Gastrocnemius medialis (tissue), 4 donors: ENCODE measurements around the gene CTXND2. TPM values are rescaled to one million over a fixed set of nuclear protein-coding genes. Genes with fewer than 3 reads are reported as not detected.
"Not testable (repeated sequence)": the region's sequence is repeated elsewhere in the genome, so short reads cannot be mapped to it uniquely, and the experiment has no call there.

Experiments
- ATAC-seq, 2 donors: fragments of 150-250 bp; one replicate each; pipeline ENCODE4 v1.9.1; 2016
- DNase-seq, 2 donors: peaks; one replicate each; pipeline ENCODE4 v3.0.0-alpha.2; 2019
- H3K27ac ChIP-seq, 4 donors: fragments of 200-600 bp; sonication (generic); 1 replicate in 1 of 4; 2 replicates in 3 of 4; pipeline ENCODE4 v1.5.1; 2016 to 2018; ENCODE audit warnings: mild to moderate bottlenecking in 2 of 4, moderate library complexity in 1 of 4
- H3K27me3 ChIP-seq, 3 donors: fragments of 200-600 bp; sonication (generic) in 2 of 3; 1 replicate in 1 of 3; 2 replicates in 2 of 3; pipeline versions ENCODE4 v1.5.1 to v1.6.0; 2016 to 2019; ENCODE audit warnings: mild to moderate bottlenecking in 1 of 3, moderate library complexity in 1 of 3
- H3K36me3 ChIP-seq, 2 donors: fragments of 200-600 bp; sonication (generic) in 1 of 2; one replicate each; pipeline ENCODE4 v1.5.1; 2017 to 2018
- H3K4me1 ChIP-seq, 2 donors: fragments of 200-600 bp; sonication (generic) in 1 of 2; one replicate each; pipeline ENCODE4 v1.5.1; 2016 to 2017; ENCODE audit warnings: mild to moderate bottlenecking in 2 of 2
- H3K4me3 ChIP-seq, 4 donors: fragments of 200-600 bp; sonication (generic) in 3 of 4; 1 replicate in 1 of 4; 2 replicates in 3 of 4; pipeline ENCODE4 v1.5.1; 2016 to 2019; ENCODE audit warnings: mild to moderate bottlenecking in 2 of 4
- H3K9me3 ChIP-seq, 3 donors: fragments of 200-600 bp; sonication (generic) in 2 of 3; 1 replicate in 1 of 3; 2 replicates in 2 of 3; pipeline ENCODE4 v1.5.1; 2016 to 2019
- POLR2A ChIP-seq, 2 donors: fragments of 450-650 bp; IDR thresholded peaks; one replicate each; pipeline ENCODE4 v1.6.1; 2017; ENCODE audit warnings: antibody characterized with exemption in 2 of 2, mild to moderate bottlenecking in 2 of 2, moderate library complexity in 2 of 2
- in situ Hi-C, 4 donors: fragments of 200-750 bp; cut with MboI; loops; one replicate each; pipeline versions ENCODE4 v1.15.0 to v1.8.0; 2017; ENCODE audit warnings: low sequenced_read_pairs in 4 of 4
- intact Hi-C: fragments of 100-400 bp; cut with DNase I; formaldehyde crosslinking; loops from one replicate; pipeline ENCODE4 v1.15.1; 2023; ENCODE audit warnings: low total_unique reads
- total RNA-seq, 4 donors: library from RNA; depleted of rRNA; stranded (reverse); fragments of >200 nt; gene quantifications; one replicate each; pipeline versions ENCODE4 v1.1.0 to v1.2.3, GENCODE V29; 2016
- TF ChIP-seq, protein P1 (sequence below), 5 experiments: fragments of 450-650 bp in 3 of 5; fragments of 200-600 bp in 2 of 5; sonication (generic) in 2 of 5; IDR thresholded peaks in 4 of 5; conservative IDR thresholded peaks in 1 of 5; 1 replicate in 4 of 5; 2 replicates in 1 of 5; pipeline ENCODE4 v1.5.1; 2016 to 2019; ENCODE audit warnings: antibody characterized with exemption in 5 of 5, mild to moderate bottlenecking in 3 of 5, moderate library complexity in 3 of 5

The CTXND2 gene
- total RNA-seq, 4 donors from 2014 or later, result not detected

GRCh38 chr1:150875197-150876118 is 11.5 kb upstream of the CTXND2 start:
- peak in 1 of 2 donors; percentile 21 for ATAC-seq
- Histone ChIP-seq H3K27ac (peak overlapping the region; percentile 99 to 100 (median 100)), H3K9me3 (no peaks in the 10 kb centered on the region), H3K4me3 (peak overlapping the region; percentile 95 to 100 (median 99)), H3K27me3 (no peaks in the 10 kb centered on the region), H3K4me1 (peaks cover 15 to 19% of the 10 kb centered on the region in 2 donors), H3K36me3 (no peaks in the 10 kb centered on the region)
- TF ChIP-seq, protein P1, sequence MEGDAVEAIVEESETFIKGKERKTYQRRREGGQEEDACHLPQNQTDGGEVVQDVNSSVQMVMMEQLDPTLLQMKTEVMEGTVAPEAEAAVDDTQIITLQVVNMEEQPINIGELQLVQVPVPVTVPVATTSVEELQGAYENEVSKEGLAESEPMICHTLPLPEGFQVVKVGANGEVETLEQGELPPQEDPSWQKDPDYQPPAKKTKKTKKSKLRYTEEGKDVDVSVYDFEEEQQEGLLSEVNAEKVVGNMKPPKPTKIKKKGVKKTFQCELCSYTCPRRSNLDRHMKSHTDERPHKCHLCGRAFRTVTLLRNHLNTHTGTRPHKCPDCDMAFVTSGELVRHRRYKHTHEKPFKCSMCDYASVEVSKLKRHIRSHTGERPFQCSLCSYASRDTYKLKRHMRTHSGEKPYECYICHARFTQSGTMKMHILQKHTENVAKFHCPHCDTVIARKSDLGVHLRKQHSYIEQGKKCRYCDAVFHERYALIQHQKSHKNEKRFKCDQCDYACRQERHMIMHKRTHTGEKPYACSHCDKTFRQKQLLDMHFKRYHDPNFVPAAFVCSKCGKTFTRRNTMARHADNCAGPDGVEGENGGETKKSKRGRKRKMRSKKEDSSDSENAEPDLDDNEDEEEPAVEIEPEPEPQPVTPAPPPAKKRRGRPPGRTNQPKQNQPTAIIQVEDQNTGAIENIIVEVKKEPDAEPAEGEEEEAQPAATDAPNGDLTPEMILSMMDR (IDR thresholded peaks at IDR 0.05 in 4 of 5, conservative IDR thresholded peaks at IDR 0.05 in 1 of 5), result no peak
- no peak for TF ChIP-seq POLR2A (IDR thresholded peaks at IDR 0.05)
- intact Hi-C loops, result loop anchor here (1.0 to 10.0 kb wide), 5 partner anchors 51 to 311 kb away; partner anchors contain the start of genes ENSA and SETDB1
- peak in 1 of 2 donors; percentile 19 for DNase-seq
- in situ Hi-C loops, result loop anchor here in 1 of 4 donors (10.0 kb wide), 1 partner anchor 49 kb away; the partner anchor contains the start of gene SETDB1

DNA sequence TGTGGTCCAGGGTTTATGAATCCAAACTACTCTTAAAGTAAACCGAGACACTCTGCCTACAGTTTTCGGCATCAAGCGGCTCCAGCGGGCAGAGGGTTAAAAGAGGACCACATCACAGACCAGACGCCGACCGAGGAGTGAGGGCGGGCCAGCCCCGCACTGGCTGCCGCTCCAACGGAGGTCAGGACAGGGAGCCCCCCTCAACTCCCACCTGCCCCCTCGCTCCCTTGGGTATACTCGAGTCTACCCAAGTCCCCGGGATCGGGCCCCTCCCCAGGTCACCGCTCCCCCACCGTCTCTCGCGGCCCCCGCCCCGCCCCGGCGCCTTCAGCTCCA is 10.8 kb upstream of the CTXND2 start:
- Histone ChIP-seq H3K4me1 (peaks cover 15 to 19% of the 10 kb centered on the region in 2 donors), H3K27me3 (no peaks in the 10 kb centered on the region), H3K27ac (peak overlapping the region; percentile 99 to 100 (median 100)), H3K36me3 (no peaks in the 10 kb centered on the region), H3K4me3 (peak overlapping the region; percentile 95 to 100 (median 99)), H3K9me3 (no peaks in the 10 kb centered on the region)
- in situ Hi-C loops (loop anchor here in 1 of 4 donors (10.0 kb wide), 1 partner anchor 49 kb away; the partner anchor contains the start of gene SETDB1), intact Hi-C loops (loop anchor here (1.0 to 10.0 kb wide), 5 partner anchors 50 to 311 kb away; partner anchors contain the start of genes ENSA and SETDB1)
- ATAC-seq (peak; percentile 35 to 53), DNase-seq (peak in 1 of 2 donors; percentile 59)
- no peak for TF ChIP-seq POLR2A (IDR thresholded peaks at IDR 0.05)
- TF ChIP-seq, protein P1 (IDR thresholded peaks at IDR 0.05 in 4 of 5, conservative IDR thresholded peaks at IDR 0.05 in 1 of 5), result no peak

DNA sequence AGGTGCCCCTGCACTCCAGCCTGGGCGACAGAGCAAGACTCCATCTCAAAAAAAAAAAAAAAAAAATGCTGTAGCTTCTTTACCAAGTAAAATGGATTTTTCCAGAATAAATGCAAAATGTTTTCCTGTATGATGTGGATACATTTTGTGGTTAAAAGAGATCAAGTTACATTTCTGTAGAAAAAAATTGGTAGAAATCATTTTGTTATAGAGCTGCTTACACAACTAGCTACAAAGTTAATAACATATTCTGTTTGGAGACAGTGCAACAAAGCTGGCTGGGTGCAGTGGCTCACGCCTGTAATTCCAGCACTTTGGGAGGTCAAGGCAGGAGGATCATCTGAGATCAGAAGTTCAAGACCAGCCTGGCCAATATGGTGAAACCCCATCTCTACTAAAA is 8.0 kb upstream of the CTXND2 start:
- in situ Hi-C loops (loop anchor here in 1 of 4 donors (10.0 kb wide), 1 partner anchor 46 kb away; the partner anchor contains the start of gene SETDB1), intact Hi-C loops (loop anchor here (5.0 to 10.0 kb wide), 3 partner anchors 123 to 314 kb away; partner anchors contain the start of gene ENSA)
- H3K36me3 ChIP-seq, ATAC-seq, H3K27me3 ChIP-seq, DNase-seq, H3K9me3 ChIP-seq, H3K4me3 ChIP-seq: not testable (repeated sequence)
- peaks cover 15 to 18% of the 10 kb centered on the region in 2 donors for H3K4me1 ChIP-seq
- peak overlapping the region in 1 of 4 donors; percentile 72 for H3K27ac ChIP-seq

GRCh38 chr1:150881331-150882070 is 5.4 kb upstream of the CTXND2 start:
- Histone ChIP-seq H3K4me1 (peaks cover 0 to 3% of the 10 kb centered on the region in 2 donors), H3K9me3 (no peaks in the 10 kb centered on the region), H3K27ac (peak overlapping the region; percentile 29 to 72 (median 47)), H3K36me3 (no peaks in the 10 kb centered on the region), H3K4me3 (no peak overlapping the region), H3K27me3 (no peaks in the 10 kb centered on the region)
- DNase-seq (peak; percentile 12 to 33), ATAC-seq (peak; percentile 61 to 62)
- intact Hi-C loops (no loop called here), in situ Hi-C loops (no loop called here)
- no peak for TF ChIP-seq POLR2A (IDR thresholded peaks at IDR 0.05)
- TF ChIP-seq, protein P1 (IDR thresholded peaks at IDR 0.05 in 4 of 5, conservative IDR thresholded peaks at IDR 0.05 in 1 of 5), result no peak

GRCh38 chr1:150883121-150883520 is 3.8 kb upstream of the CTXND2 start:
- not testable (repeated sequence) for ATAC-seq

More at GRCh38 chr1:150883121-150883520, 3.8 kb upstream of the CTXND2 start:
- DNase-seq, H3K27ac ChIP-seq, H3K27me3 ChIP-seq, H3K4me3 ChIP-seq, in situ Hi-C loops, intact Hi-C loops, H3K36me3 ChIP-seq, H3K9me3 ChIP-seq, H3K4me1 ChIP-seq: not testable (repeated sequence)
